Upper lobe of left lung (tissue), 6 donors: ENCODE data around the gene ZNF688. TPM values are rescaled to one million over a fixed set of nuclear protein-coding genes. Genes with fewer than 3 reads are reported as not detected.

Experiments used
- ATAC-seq, 2 donors: fragments of 200-7000 bp; cut with Tn5 transposase; one replicate each; pipeline ENCODE4 v1.9.1; 2022; ENCODE audit warnings: mild to moderate bottlenecking in 2 of 2, moderate library complexity in 2 of 2; ENCODE audit not compliant: low FRiP score in 2 of 2
- DNase-seq, 2 donors: peaks; one replicate each; pipeline ENCODE4 v3.0.0-alpha.2; 2019 to 2020
- H3K27ac ChIP-seq, 4 donors: fragments of 200-600 bp; sonication (generic); one replicate each; pipeline ENCODE4 v1.5.1; 2016 to 2019
- H3K27me3 ChIP-seq, 4 donors: fragments of 200-600 bp; sonication (generic); one replicate each; pipeline ENCODE4 v1.5.1; 2017 to 2019
- H3K36me3 ChIP-seq, 4 donors: fragments of 200-600 bp; sonication (generic); one replicate each; pipeline ENCODE4 v1.5.1; 2016 to 2019
- H3K4me1 ChIP-seq, 4 donors: fragments of 200-600 bp; sonication (generic); one replicate each; pipeline ENCODE4 v1.5.1; 2018 to 2019
- H3K4me3 ChIP-seq, 4 donors: fragments of 200-600 bp; sonication (generic); one replicate each; pipeline ENCODE4 v1.5.1; 2017 to 2019; ENCODE audit warnings: mild to moderate bottlenecking in 2 of 4, moderate library complexity in 1 of 4
- H3K9me3 ChIP-seq, 4 donors: fragments of 200-600 bp; sonication (generic); one replicate each; pipeline ENCODE4 v1.5.1; 2018 to 2019
- EP300 ChIP-seq, 4 donors: sonication (generic); formaldehyde crosslinking; IDR thresholded peaks; one replicate each; pipeline ENCODE4 v1.5.1; 2017; ENCODE audit warnings: antibody characterized with exemption in 4 of 4, control low read depth in 2 of 4
- POLR2A ChIP-seq, 4 donors: fragments of 450-650 bp; IDR thresholded peaks; one replicate each; pipeline ENCODE4 v1.5.1; 2016 to 2017; ENCODE audit warnings: antibody characterized with exemption in 4 of 4, mild to moderate bottlenecking in 2 of 4
- POLR2AphosphoS5 ChIP-seq, 2 donors: sonication (generic); formaldehyde crosslinking; IDR thresholded peaks; one replicate each; pipeline ENCODE4 v1.5.1; 2017; ENCODE audit warnings: antibody characterized with exemption in 2 of 2
- WGBS, 2 donors: methylation state at CpG; one replicate each; pipeline ENCODE4 v1.1.5; 2017 to 2018; 5-methylcytosine and 5-hydroxymethylcytosine counted together
- total RNA-seq, 6 donors: library from RNA; depleted of rRNA in 4 of 6; stranded (reverse); fragments of >200 nt in 4 of 6; gene quantifications; one replicate each; pipeline versions ENCODE4 v1.1.0 to v1.2.1, GENCODE V29; 2016 to 2021
- TF ChIP-seq, protein P1 (sequence below), 6 experiments: fragments of 450-650 bp in 4 of 6; fragments of 200-600 bp in 2 of 6; sonication (generic) in 2 of 6; IDR thresholded peaks; one replicate each; pipeline ENCODE4 v1.5.1; 2016 to 2019; ENCODE audit warnings: antibody characterized with exemption in 6 of 6
- donor health status: DM: no; HTN: no; CAD: no; lungs with moderate emphysema.
- donor health status: DM: no; HTN: yes; CAD: no; lungs with severe emphysema.

The ZNF688 gene
- total RNA-seq, 6 donors from 2014 or later = 15.0 to 34.6 (median 18.8) TPM

DNA sequence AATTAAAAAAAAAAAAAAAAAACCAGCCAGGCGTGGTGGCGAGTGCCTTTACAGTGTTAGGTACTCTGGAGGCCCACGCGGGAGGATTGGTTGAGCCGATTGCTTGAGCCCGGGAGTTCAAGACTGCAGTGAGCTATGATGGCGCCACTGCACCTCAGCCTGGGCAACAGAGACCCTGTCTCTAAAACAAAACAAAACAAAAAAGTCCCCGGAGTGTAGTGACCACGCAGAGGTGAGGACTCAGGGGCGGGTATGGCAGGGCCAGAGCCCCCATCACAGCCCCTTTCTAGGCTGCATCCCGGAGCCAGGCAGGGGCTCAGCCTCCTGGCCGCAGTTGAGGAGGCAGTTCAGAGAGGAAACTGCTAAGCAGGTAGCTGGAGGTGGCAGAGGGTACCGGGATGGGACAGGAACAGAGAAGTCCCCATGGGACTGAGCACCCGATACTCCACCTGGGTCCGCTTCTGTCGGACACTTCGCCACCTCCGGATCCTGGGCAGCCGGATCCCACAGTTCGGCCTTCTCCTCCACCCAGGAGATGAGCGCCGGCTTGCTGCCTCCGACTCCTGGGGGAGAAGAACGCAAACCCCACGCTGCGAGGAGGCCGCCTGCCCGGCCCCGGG is 37.7 kb downstream of the ZNF688 start:
- 18 to 25% methylated on average over 21 to 27 of the region's 29 CpGs for WGBS, 2 donors
- DNase-seq (no peak), ATAC-seq (no peak)
- Histone ChIP-seq H3K9me3 (no peaks in the 10 kb centered on the region), H3K4me1 (peaks cover 15 to 44% (median 24%) of the 10 kb centered on the region in 4 donors), H3K4me3 (peak overlapping the region; percentile 38 to 83 (median 76)), H3K27me3 (no peaks in the 10 kb centered on the region), H3K27ac (peak overlapping the region; percentile 92 to 98 (median 95)), H3K36me3 (peaks cover 0 to 28% (median 14%) of the 10 kb centered on the region in 4 donors)
- no peak for TF ChIP-seq EP300 (IDR thresholded peaks at IDR 0.05)
- TF ChIP-seq POLR2A (IDR thresholded peaks at IDR 0.05) = no peak
- TF ChIP-seq, protein P1, sequence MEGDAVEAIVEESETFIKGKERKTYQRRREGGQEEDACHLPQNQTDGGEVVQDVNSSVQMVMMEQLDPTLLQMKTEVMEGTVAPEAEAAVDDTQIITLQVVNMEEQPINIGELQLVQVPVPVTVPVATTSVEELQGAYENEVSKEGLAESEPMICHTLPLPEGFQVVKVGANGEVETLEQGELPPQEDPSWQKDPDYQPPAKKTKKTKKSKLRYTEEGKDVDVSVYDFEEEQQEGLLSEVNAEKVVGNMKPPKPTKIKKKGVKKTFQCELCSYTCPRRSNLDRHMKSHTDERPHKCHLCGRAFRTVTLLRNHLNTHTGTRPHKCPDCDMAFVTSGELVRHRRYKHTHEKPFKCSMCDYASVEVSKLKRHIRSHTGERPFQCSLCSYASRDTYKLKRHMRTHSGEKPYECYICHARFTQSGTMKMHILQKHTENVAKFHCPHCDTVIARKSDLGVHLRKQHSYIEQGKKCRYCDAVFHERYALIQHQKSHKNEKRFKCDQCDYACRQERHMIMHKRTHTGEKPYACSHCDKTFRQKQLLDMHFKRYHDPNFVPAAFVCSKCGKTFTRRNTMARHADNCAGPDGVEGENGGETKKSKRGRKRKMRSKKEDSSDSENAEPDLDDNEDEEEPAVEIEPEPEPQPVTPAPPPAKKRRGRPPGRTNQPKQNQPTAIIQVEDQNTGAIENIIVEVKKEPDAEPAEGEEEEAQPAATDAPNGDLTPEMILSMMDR (IDR thresholded peaks at IDR 0.05) = no peak
- no peak for TF ChIP-seq POLR2AphosphoS5 (IDR thresholded peaks at IDR 0.05)

DNA sequence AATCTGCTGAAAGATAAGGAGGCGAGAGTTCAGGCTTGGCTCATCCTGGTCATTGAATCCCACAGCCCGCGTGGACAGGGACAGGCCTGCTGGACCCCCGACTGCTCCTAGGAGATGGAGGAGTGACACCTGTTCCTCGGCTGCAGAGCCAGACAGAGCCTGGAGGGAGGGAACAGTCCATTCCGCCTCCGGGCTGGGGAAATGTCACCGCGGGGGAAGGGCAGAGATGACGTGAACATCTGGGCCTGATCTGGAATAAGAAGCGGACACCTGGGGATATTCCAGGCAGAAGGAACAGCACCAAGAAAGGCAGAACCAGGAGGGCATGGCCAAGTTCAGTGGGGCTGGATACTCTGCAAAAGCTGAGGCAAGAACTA is 38.4 kb downstream of the ZNF688 start:
- H3K4me3 ChIP-seq = peak overlapping the region in 2 of 4 donors; percentile 79 to 83
- peak overlapping the region in 2 of 4 donors; percentile 96 to 98 for H3K27ac ChIP-seq
- H3K9me3 ChIP-seq = no peaks in the 10 kb centered on the region
- WGBS, 2 donors = 79% methylated on average over 7 of the region's 11 CpGs
- ATAC-seq (no peak), DNase-seq (no peak)
- H3K36me3 ChIP-seq = peaks cover 0 to 28% (median 14%) of the 10 kb centered on the region in 4 donors
- peaks cover 16 to 51% (median 29%) of the 10 kb centered on the region in 4 donors for H3K4me1 ChIP-seq
- TF ChIP-seq, protein P1 (IDR thresholded peaks at IDR 0.05) = no peak
- TF ChIP-seq POLR2AphosphoS5 (IDR thresholded peaks at IDR 0.05) (no peak), EP300 (IDR thresholded peaks at IDR 0.05) (no peak), POLR2A (IDR thresholded peaks at IDR 0.05) (no peak)
- H3K27me3 ChIP-seq = no peaks in the 10 kb centered on the region

DNA sequence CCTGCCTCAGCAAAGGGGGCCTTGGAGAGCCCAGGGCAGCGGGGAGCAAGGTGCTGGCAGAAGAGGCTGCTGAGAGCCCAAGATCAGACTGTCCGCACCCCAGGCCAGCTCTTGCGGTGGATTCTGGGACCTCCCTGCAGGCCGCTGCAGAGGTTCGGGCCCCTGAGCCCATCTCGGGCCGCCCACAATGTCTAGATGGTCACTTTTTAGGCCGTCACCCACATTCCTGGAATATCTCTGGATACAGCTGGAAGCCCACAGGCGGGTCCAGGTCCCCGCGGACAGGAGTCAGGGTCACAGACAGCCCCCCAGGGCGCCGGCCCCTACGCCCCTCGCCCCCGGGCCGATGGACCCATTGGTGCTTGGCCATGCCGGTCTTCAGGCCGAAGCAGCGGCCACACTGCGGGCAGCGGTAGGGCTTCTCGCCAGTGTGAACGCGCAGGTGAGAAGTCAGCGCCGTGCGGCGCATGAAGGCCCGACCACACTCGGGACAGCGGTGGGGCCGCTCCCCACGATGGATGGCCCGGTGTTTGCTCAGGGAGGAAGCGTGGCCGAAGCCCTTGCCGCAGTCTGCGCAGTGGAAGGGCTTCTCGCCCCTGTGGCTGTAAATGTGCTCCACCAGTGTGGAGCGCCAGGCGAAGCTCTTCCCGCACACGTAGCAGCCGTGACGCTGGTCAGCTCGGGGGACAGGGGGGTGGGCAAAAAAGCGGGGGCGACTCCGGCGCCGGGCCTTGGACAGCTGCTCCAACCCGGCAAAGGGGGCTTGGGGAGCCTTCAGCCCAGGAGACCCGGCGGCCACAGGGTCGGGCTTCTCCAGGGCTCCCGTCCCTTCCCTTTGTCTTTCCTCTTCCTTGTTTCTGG is 39.0 kb downstream of the ZNF688 start:
- H3K27me3 ChIP-seq = no peaks in the 10 kb centered on the region
- ATAC-seq (no peak), DNase-seq (peak in 1 of 2 donors; percentile 84)
- H3K4me1 ChIP-seq = peaks cover 22 to 57% (median 35%) of the 10 kb centered on the region in 4 donors
- peaks cover 0 to 28% (median 14%) of the 10 kb centered on the region in 4 donors for H3K36me3 ChIP-seq
- WGBS, 2 donors = 96% methylated on average over 19 to 54 of the region's 57 CpGs
- no peaks in the 10 kb centered on the region for H3K9me3 ChIP-seq
- H3K4me3 ChIP-seq = no peak overlapping the region
- no peak for TF ChIP-seq EP300 (IDR thresholded peaks at IDR 0.05)
- no peak for TF ChIP-seq POLR2A (IDR thresholded peaks at IDR 0.05)
- TF ChIP-seq, protein P1 (IDR thresholded peaks at IDR 0.05) = no peak
- no peak for TF ChIP-seq POLR2AphosphoS5 (IDR thresholded peaks at IDR 0.05)
- peak overlapping the region in 2 of 4 donors; percentile 96 to 98 for H3K27ac ChIP-seq

DNA sequence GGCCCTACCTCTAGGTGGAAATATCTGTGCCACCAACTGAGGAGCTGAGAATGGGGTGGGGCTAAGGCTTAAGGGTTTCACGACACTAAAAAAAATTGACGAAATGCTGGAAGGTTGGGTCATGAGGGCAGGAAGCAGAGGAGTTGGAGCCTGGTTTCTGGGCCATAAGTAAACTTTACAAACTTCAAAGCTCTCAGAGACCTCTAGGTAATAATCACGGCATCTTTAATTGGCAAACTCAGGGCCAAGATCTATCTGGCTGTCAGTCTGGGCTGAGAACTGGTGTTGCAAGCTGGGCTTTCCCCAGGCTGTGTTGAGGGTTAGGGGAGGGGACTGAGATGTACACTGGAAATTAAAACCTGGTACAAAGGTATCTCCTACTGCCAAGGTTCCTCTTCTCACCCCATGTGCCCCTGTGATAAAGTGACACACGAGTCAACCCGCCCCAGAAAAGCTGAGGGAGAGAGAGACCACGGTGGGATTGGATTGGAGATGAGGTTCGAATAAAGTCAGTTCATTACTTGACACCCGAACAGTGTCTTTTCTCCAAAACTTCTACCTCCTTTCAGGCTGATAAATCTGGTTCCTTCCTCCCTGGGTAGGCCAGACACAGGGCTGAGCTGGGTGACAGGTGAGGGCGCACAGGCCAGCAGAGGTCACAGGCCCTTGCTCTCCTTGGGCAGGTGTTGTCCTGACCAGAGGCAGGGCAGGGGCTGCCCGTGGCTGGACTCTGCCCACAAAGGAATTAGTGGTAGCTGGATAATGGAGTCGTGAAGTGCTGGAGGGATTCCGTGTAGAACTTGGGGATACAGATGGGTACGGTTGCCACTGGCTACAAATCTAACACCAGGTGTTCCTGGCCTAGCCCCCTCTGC is 41.1 kb downstream of the ZNF688 start:
- Histone ChIP-seq H3K4me1 (peaks cover 21 to 54% (median 35%) of the 10 kb centered on the region in 4 donors), H3K27ac (peak overlapping the region in 2 of 4 donors; percentile 4 to 26), H3K9me3 (no peaks in the 10 kb centered on the region), H3K4me3 (no peak overlapping the region), H3K36me3 (peaks cover 0 to 28% (median 14%) of the 10 kb centered on the region in 4 donors), H3K27me3 (no peaks in the 10 kb centered on the region)
- DNase-seq (no peak), ATAC-seq (no peak)
- 73 to 82% methylated on average over 12 to 13 of the region's 13 CpGs for WGBS, 2 donors
- no peak for TF ChIP-seq POLR2AphosphoS5 (IDR thresholded peaks at IDR 0.05)
- TF ChIP-seq EP300 (IDR thresholded peaks at IDR 0.05) = no peak
- TF ChIP-seq, protein P1 (IDR thresholded peaks at IDR 0.05) = no peak
- no peak for TF ChIP-seq POLR2A (IDR thresholded peaks at IDR 0.05)
